HG03159 (cell line): ENCODE results near the gene MAMDC4.
"Not testable (repeated sequence)": the region's sequence is repeated elsewhere in the genome, so short reads cannot be mapped to it uniquely, and the experiment has no call there.

Source experiments
- ATAC-seq: cut with Tn5 transposase; IDR thresholded peaks from one replicate; pipeline ENCODE4 v1.9.1; 2021; ENCODE audit warnings: mild to moderate bottlenecking, moderate library complexity; ENCODE audit not compliant: unreplicated experiment

MAMDC4 gene

DNA sequence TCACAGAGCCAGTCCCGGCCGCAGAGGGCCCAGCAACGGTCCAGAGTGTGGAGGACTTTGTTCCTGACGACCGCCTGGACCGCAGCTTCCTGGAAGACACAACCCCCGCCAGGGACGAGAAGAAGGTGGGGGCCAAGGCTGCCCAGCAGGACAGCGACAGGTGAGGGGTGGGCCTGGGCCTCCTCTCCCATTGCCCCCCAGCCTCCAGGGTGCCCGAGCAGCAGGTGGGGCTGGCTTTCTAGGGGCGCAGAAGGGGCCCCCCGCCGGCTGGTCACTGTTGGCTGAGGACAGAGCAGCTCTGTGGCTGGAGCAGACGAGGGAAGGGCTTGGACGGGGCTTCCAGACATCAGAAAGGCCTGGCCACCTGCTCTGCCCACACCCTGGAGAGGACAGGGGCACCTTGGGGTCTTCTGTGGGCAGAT, 14.3 kb upstream of the MAMDC4 start:
- not testable (repeated sequence) for ATAC-seq

DNA sequence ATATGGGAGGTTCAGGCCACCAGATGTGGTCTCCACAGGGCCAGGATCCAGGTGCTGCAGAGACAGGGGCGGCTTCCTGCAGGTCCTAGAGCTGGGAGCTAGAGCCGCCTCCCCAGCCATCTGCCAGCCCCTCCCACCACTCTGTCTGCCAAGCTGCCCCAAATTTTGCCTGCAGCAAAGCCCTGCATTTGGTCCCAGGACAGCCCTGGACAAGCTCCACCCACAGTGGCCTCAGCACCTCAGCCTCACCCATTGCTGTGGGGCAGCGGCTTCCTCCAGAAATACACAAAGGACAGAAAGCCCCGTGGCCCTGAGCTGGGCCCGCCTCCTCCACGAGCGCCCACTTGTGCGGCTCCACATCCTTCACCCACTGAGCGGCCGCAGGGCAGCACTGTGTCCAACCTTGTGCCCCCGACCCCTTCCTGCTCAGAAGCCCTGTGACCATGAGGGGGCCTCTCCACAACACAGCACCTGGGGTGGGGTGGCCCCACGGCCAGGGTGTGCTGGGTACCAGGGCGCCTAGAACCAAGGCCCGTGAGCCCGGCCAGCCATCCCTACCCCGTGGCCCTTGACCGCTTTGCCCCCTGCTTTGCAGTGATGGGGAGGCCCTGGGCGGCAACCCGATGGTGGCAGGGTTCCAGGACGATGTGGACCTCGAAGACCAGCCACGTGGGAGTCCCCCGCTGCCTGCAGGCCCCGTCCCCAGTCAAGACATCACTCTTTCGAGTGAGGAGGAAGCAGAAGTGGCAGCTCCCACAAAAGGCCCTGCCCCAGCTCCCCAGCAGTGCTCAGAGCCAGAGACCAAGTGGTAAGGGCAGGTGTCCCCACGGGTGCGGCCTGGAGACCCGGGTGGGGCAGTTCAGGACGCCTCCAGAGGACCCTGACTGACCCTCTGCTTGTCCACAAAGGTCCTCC, 13.6 kb upstream of the MAMDC4 start:
- ATAC-seq = no peak

DNA sequence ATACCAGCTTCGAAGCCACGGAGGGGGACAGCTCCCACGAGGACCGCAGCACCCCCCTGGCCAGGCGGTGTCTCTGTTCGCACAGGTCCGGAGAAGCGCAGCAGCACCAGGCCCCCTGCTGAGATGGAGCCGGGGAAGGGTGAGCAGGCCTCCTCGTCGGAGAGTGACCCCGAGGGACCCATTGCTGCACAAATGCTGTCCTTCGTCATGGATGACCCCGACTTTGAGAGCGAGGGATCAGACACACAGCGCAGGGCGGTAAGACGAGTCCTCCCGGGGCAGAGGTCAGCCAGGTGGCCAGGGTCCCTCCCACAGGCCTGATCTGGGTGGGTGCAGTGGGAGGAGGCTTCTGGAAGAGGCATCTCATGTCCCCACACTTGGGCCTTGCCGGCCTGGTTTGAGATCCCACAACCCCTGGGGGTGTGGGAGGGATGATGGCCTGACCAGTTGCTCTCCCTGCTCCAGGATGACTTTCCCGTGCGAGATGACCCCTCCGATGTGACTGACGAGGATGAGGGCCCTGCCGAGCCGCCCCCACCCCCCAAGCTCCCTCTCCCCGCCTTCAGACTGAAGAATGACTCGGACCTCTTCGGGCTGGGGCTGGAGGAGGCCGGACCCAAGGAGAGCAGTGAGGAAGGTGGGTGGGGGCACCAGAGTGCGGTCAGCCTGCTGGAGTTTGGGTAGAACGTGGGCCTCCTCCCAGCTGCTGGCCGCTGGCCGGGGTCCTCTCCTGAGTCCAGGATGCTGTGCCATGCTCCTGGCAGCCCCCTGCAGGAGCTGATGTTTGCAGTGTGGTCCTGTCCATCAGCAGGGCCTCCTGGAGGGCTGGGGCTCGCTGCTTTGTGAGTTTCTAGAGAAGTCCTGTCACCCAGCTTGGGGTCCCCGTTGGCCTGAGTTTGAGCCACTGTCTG, 12.7 kb upstream of the MAMDC4 start:
- no peak for ATAC-seq

DNA sequence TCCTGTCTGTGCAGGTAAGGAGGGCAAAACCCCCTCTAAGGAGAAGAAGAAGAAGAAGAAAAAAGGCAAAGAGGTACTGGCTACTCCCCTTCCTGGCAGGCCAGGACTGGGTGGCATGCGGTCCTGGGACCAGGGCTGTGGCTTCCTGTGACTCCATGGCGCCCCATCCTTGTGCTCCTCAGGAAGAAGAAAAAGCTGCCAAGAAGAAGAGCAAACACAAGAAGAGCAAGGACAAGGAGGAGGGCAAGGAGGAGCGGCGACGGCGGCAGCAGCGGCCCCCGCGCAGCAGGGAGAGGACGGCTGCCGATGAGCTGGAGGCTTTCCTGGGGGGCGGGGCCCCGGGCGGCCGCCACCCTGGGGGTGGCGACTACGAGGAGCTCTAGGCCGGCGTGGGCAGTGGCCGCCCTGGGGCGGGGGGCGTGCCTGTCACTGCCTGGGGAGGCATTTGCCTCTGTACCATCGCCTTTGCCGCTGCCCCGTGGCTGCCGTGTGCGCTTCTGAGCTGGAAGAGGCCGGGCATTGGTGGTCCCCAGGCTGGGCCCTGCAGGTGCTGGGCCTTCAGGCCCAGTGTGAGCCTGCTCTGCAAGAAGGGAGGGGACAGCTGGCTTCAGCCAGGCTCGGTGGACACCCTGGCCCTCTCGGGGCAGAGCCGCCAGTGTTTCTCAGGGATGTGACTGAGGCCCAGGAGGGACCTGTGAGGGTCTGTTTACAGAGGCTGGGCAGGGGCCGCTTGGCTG, 11.8 kb upstream of the MAMDC4 start:
- ATAC-seq = no peak

DNA sequence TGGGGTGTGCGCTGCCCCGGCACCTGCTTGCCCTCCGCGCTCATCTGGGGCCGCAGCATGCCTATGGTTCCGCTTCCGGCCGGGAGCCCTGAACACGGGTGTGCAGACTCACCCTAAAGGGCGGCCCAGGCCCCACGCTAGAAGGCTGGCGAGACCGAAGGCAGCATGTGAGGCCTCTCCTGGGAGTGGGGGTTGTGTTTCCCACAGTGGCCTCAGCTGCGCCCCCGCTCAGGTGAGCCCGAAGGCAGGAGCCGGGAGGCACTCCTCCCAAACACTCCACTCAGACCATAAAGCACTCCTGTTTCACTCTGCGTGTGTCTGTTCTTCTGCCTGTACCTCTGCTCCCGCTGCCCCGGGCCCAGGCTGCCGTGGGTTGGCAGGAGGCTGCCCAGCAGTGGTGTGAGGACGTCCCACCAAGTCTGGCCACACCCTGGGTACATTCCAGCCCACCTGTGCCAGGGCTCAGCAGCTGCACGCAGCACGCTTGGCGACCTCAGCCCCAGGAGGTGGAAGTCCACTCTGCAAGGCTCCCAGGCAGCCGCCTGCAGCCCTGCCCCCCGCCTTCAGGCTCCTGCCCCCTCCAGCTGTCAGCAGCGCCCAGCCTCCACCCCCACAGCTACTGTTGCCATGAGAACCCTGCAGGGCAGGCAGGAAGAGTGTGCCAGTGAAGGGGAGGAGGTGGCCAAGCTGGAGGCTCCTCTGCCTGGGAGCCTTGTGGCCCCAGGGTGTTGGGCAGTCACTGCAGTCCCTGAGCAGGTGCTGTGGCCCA, 11.1 kb upstream of the MAMDC4 start:
- no peak for ATAC-seq

DNA sequence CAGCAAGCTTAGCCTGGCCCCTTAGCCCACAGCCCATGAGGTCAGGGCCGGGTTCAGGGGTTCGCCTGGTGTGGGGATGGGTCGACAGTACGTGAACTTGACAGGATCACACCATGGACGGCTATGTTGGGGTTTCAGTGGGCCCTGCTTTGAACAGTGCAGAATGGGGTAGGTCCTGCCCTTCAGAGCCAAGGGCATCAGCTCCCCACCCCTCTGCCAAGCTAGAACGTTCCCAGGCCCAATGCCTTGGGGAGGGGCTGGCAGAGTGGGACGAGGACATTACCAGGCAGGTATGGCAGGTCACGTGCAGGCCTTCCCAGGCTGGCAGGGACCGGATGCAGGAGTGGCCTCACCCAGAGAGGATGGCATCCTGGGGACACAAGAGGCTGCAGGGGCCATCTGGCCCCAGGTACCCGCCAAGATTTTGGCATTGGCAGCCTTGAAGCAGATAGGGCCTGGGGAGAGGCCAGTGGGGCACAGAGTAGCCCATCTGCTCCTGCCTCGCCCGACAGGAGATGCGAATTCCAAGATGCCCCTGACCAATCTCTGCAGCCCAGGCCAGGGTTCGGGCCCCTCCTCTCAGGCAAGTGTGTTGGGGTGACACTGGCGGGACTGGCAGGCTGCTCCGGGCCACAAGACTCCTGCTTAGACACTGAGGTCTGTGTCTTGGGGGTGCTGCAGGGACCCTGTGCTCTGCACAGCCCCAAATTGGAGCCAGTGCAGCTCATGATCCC, 10.3 kb upstream of the MAMDC4 start:
- not testable (repeated sequence) for ATAC-seq

DNA sequence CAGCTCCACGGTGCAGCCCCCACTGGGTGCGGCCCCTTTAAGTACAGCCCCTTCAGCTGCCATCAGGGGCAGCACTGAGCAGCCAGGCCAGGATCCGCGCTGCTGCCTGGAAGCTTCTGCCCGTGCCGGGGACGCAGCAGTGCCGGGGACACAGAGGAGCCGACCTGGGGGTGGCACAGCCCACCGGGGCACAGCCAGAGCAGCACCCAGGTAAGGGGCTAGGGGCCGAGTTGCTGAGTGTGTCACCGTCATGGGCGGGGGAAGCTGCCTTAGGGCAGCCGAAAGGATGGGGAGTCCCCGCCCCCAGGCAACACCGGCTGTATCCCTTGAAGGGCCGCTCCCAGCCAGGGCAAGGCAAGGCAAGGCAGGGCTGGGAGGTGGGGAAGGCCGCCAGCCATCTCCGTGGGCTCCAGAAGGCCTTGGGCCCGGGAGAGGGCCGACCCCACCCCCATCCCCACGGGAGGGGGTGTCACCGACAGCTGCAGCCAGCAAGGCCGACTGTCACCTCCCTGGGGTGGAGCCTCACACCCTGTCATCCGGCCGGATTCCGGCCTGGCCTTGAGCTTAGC, 9.7 kb upstream of the MAMDC4 start, which contains the start of gene AJM1:
Gene AJM1 (plus strand): TSS at position 99 of the 569 bp plus-strand sequence. CDS start 1,937 bp downstream, outside the sequence.
- peak; percentile 58 for ATAC-seq

DNA sequence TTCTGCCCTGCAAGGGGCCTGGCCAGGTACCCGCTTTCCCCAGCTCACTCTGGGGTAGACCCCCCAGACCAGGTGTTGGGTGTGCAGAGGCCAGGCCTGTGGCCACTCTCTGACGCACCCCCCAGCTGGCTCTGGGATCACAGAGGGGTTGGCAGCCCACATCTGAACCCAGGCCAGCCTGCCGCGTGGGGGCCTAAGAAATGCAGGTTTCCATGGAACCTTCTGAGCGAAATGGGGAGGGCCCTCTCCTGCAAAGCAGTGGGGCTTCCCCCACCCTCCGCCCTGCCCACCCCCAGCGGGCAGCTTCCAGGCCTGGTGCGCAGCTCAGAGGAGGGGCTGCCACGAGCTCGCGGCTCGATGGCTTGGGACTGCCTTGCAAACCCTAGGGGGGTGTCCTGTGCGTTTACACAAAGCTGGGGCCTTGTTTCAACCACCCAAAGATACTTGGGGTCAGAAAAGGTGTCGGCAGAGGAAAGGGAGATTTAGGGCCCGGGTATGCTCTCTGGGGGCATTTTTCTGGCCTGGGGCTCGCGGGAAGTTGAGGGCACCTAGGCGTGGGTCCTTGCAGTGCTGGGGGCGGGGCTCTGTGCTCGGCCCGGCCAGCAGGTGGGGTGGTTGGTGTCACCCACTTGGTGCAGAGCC, 8.9 kb upstream of the MAMDC4 start:
- ATAC-seq = not testable (repeated sequence)

DNA sequence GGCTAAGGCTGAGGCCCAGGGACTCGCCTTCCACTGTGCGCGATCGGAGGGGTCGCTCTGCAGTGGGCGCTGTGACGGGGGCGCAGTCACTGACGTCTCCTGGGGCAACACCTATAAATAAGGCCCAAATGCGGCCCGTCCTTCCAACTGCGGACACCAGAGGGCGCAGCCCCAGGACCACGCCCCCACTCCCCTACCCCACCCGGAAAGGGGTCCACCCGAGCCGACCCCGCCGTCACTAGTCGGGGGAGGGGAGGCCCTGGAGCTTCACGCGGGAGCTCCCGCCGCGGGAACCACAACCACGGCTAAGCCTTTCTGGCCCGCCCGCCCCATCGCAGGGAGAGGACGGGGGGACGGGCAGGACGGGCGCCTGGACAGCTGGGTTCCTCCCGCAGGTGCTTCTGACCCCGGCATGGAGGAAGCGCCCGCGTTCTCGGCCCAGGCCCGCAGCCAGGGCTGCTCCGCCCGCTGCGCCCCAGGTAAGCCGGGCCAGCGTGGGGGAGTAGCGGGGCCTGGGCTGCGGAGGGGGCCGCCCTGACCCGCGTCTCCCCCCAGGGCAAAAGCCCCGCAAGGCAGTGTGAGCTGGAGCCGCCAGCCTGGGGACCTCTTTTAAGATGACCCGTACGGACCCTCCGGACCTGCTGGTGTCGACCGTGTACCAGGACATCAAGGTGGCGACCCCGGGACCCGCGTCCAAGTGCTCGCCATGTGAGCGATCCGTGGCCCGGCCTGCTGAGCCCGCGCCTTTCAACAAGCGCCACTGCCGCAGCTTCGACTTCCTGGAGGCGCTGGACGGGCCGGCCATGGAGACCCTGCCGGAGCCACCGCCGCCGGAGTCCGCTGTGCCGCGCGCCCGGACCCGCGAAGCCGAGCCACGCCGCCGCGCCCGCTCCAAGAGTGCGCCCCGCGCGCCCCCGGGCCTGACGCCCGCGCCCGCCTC, 8.1 kb upstream of the MAMDC4 start:
- not testable (repeated sequence) for ATAC-seq

DNA sequence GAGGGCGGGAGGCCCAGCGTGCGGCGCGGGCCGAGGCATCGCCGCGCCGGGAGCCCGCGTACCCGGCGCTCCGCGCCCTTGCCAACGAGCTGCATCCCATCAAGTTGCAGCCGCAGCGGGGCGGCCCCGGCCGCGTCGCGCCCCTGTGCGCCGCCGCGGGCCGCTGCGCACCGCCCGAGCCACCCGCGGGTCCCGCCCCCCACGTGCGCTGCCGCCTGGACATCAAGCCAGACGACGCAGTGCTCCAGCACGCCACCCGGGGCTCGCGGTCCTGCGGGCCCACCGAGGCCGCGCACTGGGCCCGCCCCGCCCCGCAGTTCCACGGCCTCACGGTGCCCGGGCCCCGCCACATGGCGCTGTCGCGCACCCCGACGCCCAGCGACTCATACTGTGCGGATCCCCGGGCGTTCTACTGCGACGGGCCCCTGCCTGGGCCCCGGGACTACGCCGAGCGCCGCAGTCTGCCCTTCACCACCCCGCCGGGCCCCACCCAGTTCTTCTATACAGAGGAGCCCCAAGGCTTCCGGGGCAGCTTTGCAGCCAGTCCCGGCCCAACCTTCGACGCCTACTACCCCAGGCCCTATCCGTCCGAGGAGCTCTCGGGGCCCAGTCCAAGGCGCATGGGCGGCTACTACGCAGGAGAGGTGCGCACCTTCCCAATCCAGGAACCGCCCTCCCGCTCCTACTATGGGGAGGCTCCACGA, 7.2 kb upstream of the MAMDC4 start:
- ATAC-seq = no peak

DNA sequence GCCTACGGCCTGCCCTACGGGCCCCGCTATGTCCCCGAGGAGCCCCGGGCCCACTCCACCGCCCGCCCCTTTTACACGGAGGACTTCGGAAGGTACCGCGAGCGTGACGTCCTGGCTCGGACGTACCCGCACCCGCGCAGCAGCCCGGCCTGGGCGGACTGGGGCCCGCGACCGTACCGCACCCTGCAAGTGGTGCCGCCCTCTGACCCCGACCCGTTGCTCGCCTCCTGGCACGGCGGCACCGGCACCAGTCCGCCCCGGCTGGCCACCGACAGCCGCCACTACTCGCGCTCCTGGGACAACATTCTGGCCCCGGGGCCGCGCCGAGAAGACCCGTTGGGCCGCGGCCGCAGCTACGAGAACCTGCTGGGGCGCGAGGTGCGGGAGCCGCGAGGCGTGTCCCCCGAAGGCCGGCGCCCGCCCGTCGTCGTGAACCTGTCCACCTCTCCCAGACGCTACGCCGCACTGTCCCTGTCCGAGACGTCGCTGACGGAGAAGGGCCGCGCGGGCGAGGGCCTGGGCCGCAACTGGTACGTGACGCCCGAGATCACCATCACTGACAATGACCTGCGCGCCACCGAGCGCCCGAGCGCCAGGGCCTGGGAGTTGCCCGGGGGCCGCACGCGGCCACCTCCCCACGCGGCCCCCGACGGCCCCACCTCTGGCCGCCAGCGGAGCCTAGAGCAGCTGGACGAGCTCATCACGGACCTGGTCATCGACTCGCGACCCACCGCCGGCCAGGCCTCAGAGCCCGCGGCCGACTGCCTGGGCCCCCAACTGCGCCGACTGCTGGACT, 6.5 kb upstream of the MAMDC4 start:
- no peak for ATAC-seq

DNA sequence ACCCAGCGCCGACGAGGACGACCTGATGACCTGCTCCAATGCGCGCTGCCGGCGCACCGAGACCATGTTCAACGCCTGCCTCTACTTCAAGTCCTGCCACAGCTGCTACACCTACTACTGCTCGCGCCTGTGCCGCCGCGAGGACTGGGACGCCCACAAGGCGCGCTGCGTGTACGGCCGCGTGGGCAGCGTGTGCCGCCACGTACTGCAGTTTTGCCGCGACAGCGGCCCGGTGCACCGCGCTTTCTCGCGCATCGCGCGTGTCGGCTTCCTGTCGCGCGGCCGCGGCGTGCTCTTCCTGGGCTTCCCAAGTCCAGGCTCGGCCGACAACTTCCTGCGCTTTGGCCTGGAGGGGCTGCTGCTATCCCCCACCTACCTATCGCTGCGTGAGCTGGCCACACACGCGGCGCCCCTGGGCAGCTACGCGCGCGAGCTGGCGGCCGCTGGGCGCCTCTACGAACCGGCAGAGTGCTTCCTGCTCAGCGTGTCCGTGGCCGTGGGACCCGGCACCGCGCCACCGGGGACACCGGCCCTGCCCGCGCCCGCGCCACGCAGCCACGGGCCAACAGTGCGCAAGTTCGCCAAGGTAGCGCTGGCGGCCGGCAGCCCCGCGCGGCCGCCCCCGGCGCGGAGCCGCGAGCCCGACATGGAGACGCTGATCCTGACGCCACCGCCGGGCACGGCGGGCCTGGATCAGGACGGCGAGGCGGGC, 5.6 kb upstream of the MAMDC4 start:
- no peak for ATAC-seq

DNA sequence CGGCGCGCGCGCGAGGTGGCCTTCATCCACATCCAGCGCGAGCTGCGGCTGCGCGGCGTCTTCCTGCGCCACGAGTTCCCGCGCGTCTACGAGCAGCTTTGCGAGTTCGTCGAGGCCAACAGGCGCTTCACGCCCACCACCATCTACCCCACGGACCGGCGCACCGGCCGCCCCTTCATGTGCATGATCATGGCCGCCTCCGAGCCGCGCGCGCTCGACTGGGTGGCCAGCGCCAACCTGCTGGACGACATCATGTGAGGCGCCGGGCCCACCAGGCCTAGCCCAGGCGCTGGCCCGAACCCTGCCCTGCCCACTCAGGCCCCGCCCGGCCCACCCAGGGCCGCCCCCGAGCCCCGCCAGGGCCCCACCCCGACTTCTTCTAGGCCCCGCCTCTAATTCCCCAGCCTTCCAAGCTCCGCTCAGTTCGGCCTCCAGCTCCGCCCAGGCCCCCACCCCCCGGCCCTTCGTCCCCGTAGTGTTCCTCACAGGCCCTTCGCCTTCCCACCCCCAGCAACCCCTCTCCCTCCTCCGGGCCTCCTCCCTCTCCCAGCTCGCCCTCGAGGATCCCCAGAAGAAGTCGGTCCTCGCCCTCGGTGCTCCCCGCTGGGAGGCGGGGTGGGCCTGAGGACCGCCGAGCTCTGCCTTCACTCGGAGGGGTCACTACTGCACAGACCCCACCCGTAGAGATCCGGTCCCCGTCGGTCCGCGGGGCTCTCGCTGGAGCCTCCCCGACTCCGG, 4.9 kb upstream of the MAMDC4 start:
- ATAC-seq = no peak

DNA sequence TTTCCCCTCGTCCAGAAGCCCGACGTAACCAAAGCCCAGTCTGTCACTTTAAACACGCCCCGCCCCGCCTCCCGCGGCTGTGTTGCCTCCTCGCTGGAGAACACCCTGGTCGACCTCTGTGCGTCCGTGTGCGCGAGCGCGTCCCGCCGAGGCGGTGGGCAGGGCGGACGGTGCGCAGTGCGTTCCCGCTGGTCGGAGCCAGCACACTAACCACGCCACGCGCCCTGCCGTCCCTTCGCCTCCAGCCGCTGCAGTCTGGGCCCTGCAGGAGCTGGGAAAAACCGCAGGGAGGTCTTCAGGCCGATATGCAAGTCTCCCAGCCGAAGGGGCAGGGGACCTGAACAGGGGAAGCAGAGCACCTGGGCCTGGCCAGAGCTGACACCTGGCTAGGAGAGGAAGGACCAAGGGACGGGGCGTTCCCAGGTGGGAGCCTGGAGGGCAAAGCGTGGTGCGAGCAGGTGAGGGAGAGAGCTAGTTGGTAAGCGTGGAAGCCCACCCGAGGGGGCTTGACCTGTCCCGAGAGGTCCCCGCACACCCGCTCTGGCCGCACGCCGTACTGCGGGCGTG, 4.2 kb upstream of the MAMDC4 start:
- ATAC-seq = no peak
